K562 (cell line): Measurements from ENCODE around the gene FCGBP. TPM values are rescaled to one million over a fixed set of nuclear protein-coding genes. Genes with fewer than 3 reads are reported as not detected.

Experiments
- ATAC-seq: fragments of 200-7000 bp; cut with Tn5 transposase; 3 replicates; pipeline ENCODE4 v1.9.1; 2020; ENCODE audit warnings: moderate library complexity
- BruUV-seq: library from RNA; stranded (reverse); fragments of 400-500 nt; replicated peaks from 2 replicates; lab custom pipeline; 2021; lab: Mats Ljungman, UMichigan
- CTCF ChIA-PET: fragments of 300-600 bp; formaldehyde crosslinking; extraction: SDS; loops from one replicate; lab custom pipeline; 2021; ENCODE audit warnings: low intra/inter-chr PET ratio; lab: Yijun Ruan, JAX
- POLR2A ChIA-PET: fragments of 300-600, 350-650 bp; sonication (Branson Sonifier 250); formaldehyde crosslinking; extraction: SDS; loops from one replicate; lab custom pipeline; 2021; ENCODE audit warnings: antibody characterized with exemption, inconsistent platforms; lab: Yijun Ruan, JAX
- DNase-seq, 4 experiments: peaks; one replicate each; pipeline versions ENCODE4 v3.0.0 to v3.0.0-alpha.2; 2011 to 2018; ENCODE audit warnings: low spot score in 3 of 4, mixed read lengths in 3 of 4; ENCODE audit errors: extremely low read depth in 1 of 4
- FAIRE-seq: peaks from 2 replicates; lab custom pipeline; 2011; peaks lifted over from hg19 to GRCh38; lab: Jason Lieb, UNC
- H2AFZ ChIP-seq: 2 replicates; pipeline ENCODE4 v1.6.0; 2011; ENCODE audit warnings: low read depth, low read length, control low read depth, inconsistent platforms
- H3K27ac ChIP-seq: fragments of 200-600 bp; 3 replicates; pipeline ENCODE4 v1.8.0; 2011; ENCODE audit warnings: low read depth, mild to moderate bottlenecking, control low read depth, inconsistent platforms, low read length, moderate library complexity, mixed read lengths; ENCODE audit errors: extremely low read depth
- H3K27me3 ChIP-seq, 2 experiments: fragments of 300-600 bp in 1 of 2; 2 replicates in 1 of 2; 3 replicates in 1 of 2; pipeline versions ENCODE4 v1.6.0 to v1.8.0; 2011; ENCODE audit warnings: inconsistent platforms in 2 of 2, low read length in 2 of 2, mild to moderate bottlenecking in 1 of 2, mixed read lengths in 1 of 2, moderate library complexity in 1 of 2; ENCODE audit not compliant: control insufficient read depth in 2 of 2, insufficient read depth in 2 of 2
- H3K36me3 ChIP-seq: fragments of 300-600 bp; 3 replicates; pipeline ENCODE4 v1.8.0; 2011; ENCODE audit warnings: mild to moderate bottlenecking, low read length, inconsistent platforms; ENCODE audit not compliant: control insufficient read depth, insufficient read depth
- H3K4me1 ChIP-seq, 2 experiments: fragments of 200-600 bp in 1 of 2; replicated peaks in 1 of 2; 2 replicates in 1 of 2; 3 replicates in 1 of 2; pipeline versions ENCODE4 v1.5.1 to v1.8.0; 2011; ENCODE audit warnings: inconsistent platforms in 2 of 2, low read length in 2 of 2, mild to moderate bottlenecking in 1 of 2, mixed read lengths in 1 of 2, moderate library complexity in 1 of 2; ENCODE audit not compliant: control insufficient read depth in 2 of 2, insufficient read depth in 2 of 2
- H3K4me2 ChIP-seq: 2 replicates; pipeline ENCODE4 v1.6.1; 2011; ENCODE audit warnings: low read length, control low read depth, inconsistent platforms, mixed read lengths; ENCODE audit not compliant: insufficient read depth
- H3K4me3 ChIP-seq: fragments of 200-600 bp; sonication (generic), shearing (Covaris generic); 2 replicates; pipeline ENCODE4 v1.5.1; 2016; ENCODE audit warnings: control low read depth, inconsistent platforms
- H3K79me2 ChIP-seq: fragments of 200-600 bp; 3 replicates; pipeline ENCODE4 v1.8.0; 2011; ENCODE audit warnings: low read length, inconsistent platforms; ENCODE audit not compliant: control insufficient read depth, insufficient read depth
- H3K9ac ChIP-seq, 2 experiments: 2 replicates each; pipeline versions ENCODE4 v1.6.0 to v1.6.1; 2011; ENCODE audit warnings: low read depth in 2 of 2, low read length in 2 of 2, control low read depth in 1 of 2, inconsistent platforms in 1 of 2, mild to moderate bottlenecking in 1 of 2, mixed read lengths in 1 of 2; ENCODE audit not compliant: insufficient read depth in 1 of 2
- H3K9me1 ChIP-seq: one replicate; pipeline ENCODE4 v1.6.0; 2011; ENCODE audit warnings: inconsistent platforms, mild to moderate bottlenecking, low read length, moderate library complexity; ENCODE audit not compliant: control insufficient read depth, insufficient read depth
- H3K9me3 ChIP-seq: replicated peaks from 2 replicates; pipeline ENCODE4 v1.5.1; 2011; ENCODE audit warnings: low read depth, low read length, inconsistent platforms; ENCODE audit not compliant: control insufficient read depth, insufficient read depth
- H4K20me1 ChIP-seq: replicated peaks from 2 replicates; pipeline ENCODE4 v1.6.1; 2011; ENCODE audit warnings: low read length, inconsistent platforms, mixed read lengths; ENCODE audit not compliant: control insufficient read depth, insufficient read depth
- CSDE1 ChIP-seq, 2 experiments: fragments of 450-650 bp; IDR thresholded peaks; 2 replicates each; pipeline ENCODE4 v1.6.1; 2016; ENCODE audit warnings: mild to moderate bottlenecking in 1 of 2
- DPF2 ChIP-seq: fragments of 450-650 bp; IDR thresholded peaks from 2 replicates; pipeline ENCODE4 v1.6.1; 2016
- FOSL1 ChIP-seq: fragments of 200-800 bp; sonication (Bioruptor generic); conservative IDR thresholded peaks from 2 replicates; pipeline ENCODE4 v1.6.1; 2016; ENCODE audit warnings: missing genetic modification characterization, missing compliant biosample characterization
- GATA2 ChIP-seq: sonication (generic); formaldehyde crosslinking; IDR thresholded peaks from 2 replicates; pipeline ENCODE4 v1.4.0; 2020; ENCODE audit warnings: mild to moderate bottlenecking, missing genetic modification reagents
- LARP7 ChIP-seq: fragments of 450-650 bp; IDR thresholded peaks from 2 replicates; pipeline ENCODE4 v1.6.1; 2016
- LCOR ChIP-seq: sonication (generic); formaldehyde crosslinking; IDR thresholded peaks from 2 replicates; pipeline ENCODE4 v1.8.0; 2022; ENCODE audit warnings: mild to moderate bottlenecking, missing genetic modification reagents
- MCM7 ChIP-seq, 2 experiments: fragments of 450-650 bp; IDR thresholded peaks; 2 replicates each; pipeline ENCODE4 v1.6.1; 2016 to 2018
- MEIS2 ChIP-seq: fragments of 450-650 bp; IDR thresholded peaks from 2 replicates; pipeline ENCODE4 v1.6.1; 2014; ENCODE audit warnings: mild to moderate bottlenecking; ENCODE audit not compliant: partially characterized antibody
- MLLT1 ChIP-seq, 2 experiments: fragments of 450-650 bp; IDR thresholded peaks; 2 replicates each; pipeline ENCODE4 v1.6.1; 2016
- NFIC ChIP-seq: fragments of 450-650 bp; IDR thresholded peaks from 2 replicates; pipeline ENCODE4 v1.6.1; 2017; ENCODE audit warnings: mild to moderate bottlenecking, inconsistent platforms
- NFRKB ChIP-seq: fragments of 450-650 bp; IDR thresholded peaks from 2 replicates; pipeline ENCODE4 v1.6.1; 2016; ENCODE audit warnings: low read depth
- NFYB ChIP-seq: IDR thresholded peaks from 2 replicates; pipeline ENCODE4 v1.6.1; 2011; ENCODE audit warnings: mild to moderate bottlenecking, moderate library complexity; ENCODE audit not compliant: insufficient read length; ENCODE audit errors: extremely low read depth
- RAD21 ChIP-seq, 2 experiments: fragments of 250-450 bp in 1 of 2; fragments of 450-650 bp in 1 of 2; sonication (Bioruptor Pico) in 1 of 2; formaldehyde crosslinking in 1 of 2; IDR thresholded peaks in 1 of 2; conservative IDR thresholded peaks in 1 of 2; 2 replicates each; pipeline versions ENCODE4 v1.4.0 to v1.8.0; 2020 to 2022; ENCODE audit warnings: mild to moderate bottlenecking in 2 of 2, moderate library complexity in 1 of 2
- RAD51 ChIP-seq: fragments of 450-650 bp; IDR thresholded peaks from 2 replicates; pipeline ENCODE4 v1.7.1; 2016; ENCODE audit warnings: low read depth, mild to moderate bottlenecking, borderline replicate concordance
- TAF7 ChIP-seq: fragments of 450-650 bp; IDR thresholded peaks from 2 replicates; pipeline ENCODE4 v1.6.1; 2016; ENCODE audit warnings: missing genetic modification characterization, missing compliant biosample characterization
- TAF9B ChIP-seq: fragments of 450-650 bp; IDR thresholded peaks from 2 replicates; pipeline ENCODE4 v1.6.1; 2018; ENCODE audit warnings: mild to moderate bottlenecking; ENCODE audit not compliant: partially characterized antibody
- USF2 ChIP-seq: sonication (generic); formaldehyde crosslinking; IDR thresholded peaks from 2 replicates; pipeline ENCODE4 v1.5.0; 2020; ENCODE audit warnings: missing genetic modification reagents
- ZEB2 ChIP-seq: fragments of 450-650 bp; IDR thresholded peaks from 2 replicates; pipeline ENCODE4 v1.6.1; 2016
- ZFX ChIP-seq: sonication (generic); formaldehyde crosslinking; IDR thresholded peaks from 2 replicates; pipeline ENCODE4 v1.8.0; 2022; ENCODE audit warnings: mild to moderate bottlenecking, missing genetic modification reagents, moderate library complexity
- ZNF124 ChIP-seq: sonication (generic); formaldehyde crosslinking; IDR thresholded peaks from 2 replicates; pipeline ENCODE4 v1.8.1; 2022; ENCODE audit warnings: missing genetic modification reagents
- ZNF311 ChIP-seq: fragments of 250-450 bp; sonication (Bioruptor Pico); IDR thresholded peaks from 2 replicates; pipeline ENCODE4 v1.4.0; 2020; ENCODE audit warnings: mild to moderate bottlenecking, moderate library complexity
- ZNF347 ChIP-seq: fragments of 450-650 bp; formaldehyde crosslinking; IDR thresholded peaks from 2 replicates; pipeline ENCODE4 v1.4.0; 2020; ENCODE audit warnings: low read depth, mild to moderate bottlenecking, moderate library complexity
- ZNF584 ChIP-seq: fragments of 200-800 bp; sonication (Bioruptor generic); IDR thresholded peaks from 2 replicates; pipeline ENCODE4 v1.6.1; 2016; ENCODE audit warnings: low read depth, mild to moderate bottlenecking, missing genetic modification characterization, missing compliant biosample characterization
- WGBS: fragments of 100-300 bp; shearing (Covaris generic); methylation state at CpG from one replicate; pipeline ENCODE4 v1.1.6; 2016; ENCODE audit warnings: low coverage, mixed read lengths; ENCODE audit not compliant: insufficient coverage; ENCODE audit errors: missing lambda C conversion rate; 5-methylcytosine and 5-hydroxymethylcytosine counted together
- in situ Hi-C: fragments of 300-500 bp; cut with MboI; formaldehyde crosslinking; loops from 4 replicates; pipeline ENCODE4 v1.15.0; 2018; ENCODE audit warnings: inconsistent platforms, mixed read lengths
- intact Hi-C: fragments of 100-400 bp; cut with micrococcal nuclease; formaldehyde crosslinking; loops from 2 replicates; pipeline ENCODE4 v1.14.2; 2022
- polyA plus RNA-seq, 8 experiments: library from polyadenylated mRNA; depleted of rRNA in 4 of 8; stranded (reverse) in 5 of 8; unstranded in 3 of 8; fragments of >200 nt; fragmentation: Nextera tagmentation in 2 of 8; fragmentation: Illumina TruSeq in 1 of 8; extraction: Ambion mirVana in 2 of 8; extraction: Trizol in 1 of 8; gene quantifications; 2 replicates each; pipeline versions ENCODE4 v1.2.1 to v1.2.3, GENCODE V29; 2011 to 2014; ENCODE audit warnings: inconsistent platforms in 1 of 8, missing spikeins in 1 of 8
- total RNA-seq, 7 experiments: library from RNA; depleted of rRNA in 6 of 7; stranded (reverse); fragments of >200 nt in 6 of 7; fragmentation: Illumina TruSeq in 2 of 7; extraction: Trizol in 2 of 7; gene quantifications; 2 replicates each; pipeline versions ENCODE4 v1.2.1 to v1.2.3, GENCODE V29; 2011 to 2021; ENCODE audit warnings: low replicate concordance in 1 of 7

The FCGBP gene
- total and polyA plus RNA-seq, 9 of the 15 experiments (the other 6 are each of a cell fraction or from before 2014, with no cell fraction given): 0.01 to 1.5 (median 0.13) TPM; not detected in 4

GRCh38 chr19:39971380-39972035, 37.1 kb upstream of the FCGBP start:
- in situ Hi-C loops: no loop called here
- Histone ChIP-seq H4K20me1 (no peaks in the 10 kb centered on the region), H3K9me3 (no peaks in the 10 kb centered on the region), H3K9me1 (no peaks in the 10 kb centered on the region), H3K4me2 (peak overlapping the region; percentile 86), H3K27ac (peak overlapping the region; percentile 90), H2AFZ (peak overlapping the region; percentile 68), H3K27me3 (no peaks in the 10 kb centered on the region), H3K4me1 (peaks cover 15 to 23% of the 10 kb centered on the region in 2 experiments), H3K36me3 (peaks cover 38% of the 10 kb centered on the region), H3K9ac (peak overlapping the region; percentile 94), H3K79me2 (peaks cover 38% of the 10 kb centered on the region), H3K4me3 (peak overlapping the region; percentile 84)
- WGBS: under 1% methylated on average over 21 of the region's 21 CpGs
- DNase-seq: peak; percentile 37 to 71 (median 53)
- POLR2A ChIA-PET: interaction anchor here (0.9 to 2.5 kb wide), 6 partner anchors 8 to 84 kb away, joined by 3 to 23 read pairs (median 8); partner anchors contain the start of genes FCGBP and ZNF780B
- BruUV-seq: TSS peak; percentile 67
- ATAC-seq: peak; percentile 6
- CTCF ChIA-PET: no interaction called here
- intact Hi-C loops: no loop called here
- no peak for FAIRE-seq
- TF ChIP-seq RAD21 (CRISPR knock-in tag; conservative IDR thresholded peaks at IDR 0.05 in 1 of 2, IDR thresholded peaks at IDR 0.05 in 1 of 2) (no peak), DPF2 (peak; percentile 13), NFYB (peak; percentile 38), MCM7 (IDR thresholded peaks at IDR 0.05) (no peak), ZNF124 (CRISPR knock-in tag) (no peak), ZNF347 (no peak), RAD51 (peak; percentile 20; the same call in 1 of the 2 replicates), TAF9B (peak; percentile 4), CSDE1 (IDR thresholded peaks at IDR 0.05) (peak in 1 of 2 experiments; percentile 76; a peak in 2 of 4 replicates), MEIS2 (peak; percentile 73), ZNF584 (CRISPR knock-in tag) (peak; percentile 54; the same call in 1 of the 2 replicates), ZFX (peak; percentile 47; the same call in 1 of the 2 replicates), GATA2 (CRISPR knock-in tag) (peak; percentile 9; the same call in 1 of the 2 replicates), FOSL1 (tag) (0 out of 2 replicates have a peak, but pooled peaks have one; percentile 7), NFRKB (peak; percentile 27), ZEB2 (0 out of 2 replicates have a peak, but pooled peaks have one; percentile 35), ZNF311 (CRISPR knock-in tag) (no peak), NFIC (0 out of 2 replicates have a peak, but pooled peaks have one; percentile 5), TAF7 (0 out of 2 replicates have a peak, but pooled peaks have one; percentile 1), LARP7 (0 out of 2 replicates have a peak, but pooled peaks have one; percentile 57), LCOR (0 out of 2 replicates have a peak, but pooled peaks have one; percentile 5), MLLT1 (IDR thresholded peaks at IDR 0.05) (0 out of 4 replicates have a peak, but pooled peaks of 1 of the 2 experiments have one; percentile 14), USF2 (CRISPR knock-in tag) (peak; percentile 13; the same call in 1 of the 2 replicates)
